SK-N-SH (cell line): ENCODE results near the gene DCUN1D1. TPM values are rescaled to one million over a fixed set of nuclear protein-coding genes. Genes with fewer than 3 reads are reported as not detected.

Source experiments
- CTCF ChIA-PET: fragments of 300-600, 350-600 bp; formaldehyde crosslinking; extraction: SDS; loops from one replicate; lab custom pipeline; 2021; lab: Yijun Ruan, JAX
- POLR2A ChIA-PET: fragments of 350-600 bp; sonication (Branson Sonifier 250); formaldehyde crosslinking; extraction: SDS; loops from one replicate; lab custom pipeline; 2020; ENCODE audit warnings: antibody characterized with exemption, inconsistent platforms; lab: Yijun Ruan, JAX
- DNase-seq: peaks from one replicate; pipeline ENCODE4 v3.0.0; 2012
- H2AFZ ChIP-seq: fragments of 200-600 bp; sonication (generic); 2 replicates; pipeline ENCODE4 v1.8.1; 2016; ENCODE audit warnings: antibody characterized with exemption, mild to moderate bottlenecking, low read depth
- H3F3A ChIP-seq: fragments of 200-600 bp; sonication (generic); replicated peaks from 2 replicates; pipeline ENCODE3; 2016; ENCODE audit warnings: antibody characterized with exemption, mild to moderate bottlenecking; ENCODE audit not compliant: insufficient read depth
- H3K27ac ChIP-seq, 2 experiments: fragments of 200-500 bp in 1 of 2; fragments of 200-600 bp in 1 of 2; sonication (Bioruptor generic) in 1 of 2; sonication (generic), shearing (Covaris generic) in 1 of 2; 2 replicates each; pipeline versions ENCODE4 v1.5.1 to v1.6.1; 2014 to 2016; ENCODE audit warnings: low read depth in 2 of 2, inconsistent platforms in 1 of 2, low read length in 1 of 2, mild to moderate bottlenecking in 1 of 2, mixed read lengths in 1 of 2
- H3K27me3 ChIP-seq: fragments of 200-600 bp; sonication (generic), shearing (Covaris generic); 2 replicates; pipeline ENCODE4 v1.6.1; 2016; ENCODE audit warnings: mixed run types; ENCODE audit not compliant: insufficient read depth
- H3K36me3 ChIP-seq, 2 experiments: fragments of 200-500 bp in 1 of 2; fragments of 200-600 bp in 1 of 2; sonication (Bioruptor generic) in 1 of 2; sonication (generic) in 1 of 2; replicated peaks in 1 of 2; 2 replicates each; pipeline versions ENCODE3 to v1.5.1; 2014 to 2016; ENCODE audit warnings: low read length in 1 of 2, mild to moderate bottlenecking in 1 of 2; ENCODE audit not compliant: insufficient read depth in 2 of 2, control insufficient read depth in 1 of 2
- H3K4me1 ChIP-seq, 2 experiments: fragments of 200-500 bp in 1 of 2; fragments of 200-600 bp in 1 of 2; sonication (Bioruptor generic) in 1 of 2; sonication (generic), shearing (Covaris generic) in 1 of 2; 2 replicates each; pipeline versions ENCODE4 v1.5.1 to v1.6.1; 2014 to 2016; ENCODE audit warnings: low read depth in 1 of 2, low read length in 1 of 2, mixed run types in 1 of 2; ENCODE audit not compliant: insufficient read depth in 2 of 2, control insufficient read depth in 1 of 2
- H3K4me2 ChIP-seq: fragments of 200-600 bp; sonication (generic), shearing (Covaris generic); 2 replicates; pipeline ENCODE4 v1.6.1; 2017; ENCODE audit warnings: mixed run types
- H3K4me3 ChIP-seq, 2 experiments: fragments of 200-500 bp in 1 of 2; fragments of 200-600 bp in 1 of 2; sonication (Bioruptor generic) in 1 of 2; sonication (generic), shearing (Covaris generic) in 1 of 2; 2 replicates each; pipeline versions ENCODE4 v1.5.1 to v1.8.1; 2014 to 2016; ENCODE audit warnings: low read depth in 2 of 2, inconsistent platforms in 1 of 2, low read length in 1 of 2, mild to moderate bottlenecking in 1 of 2, mixed read lengths in 1 of 2, moderate library complexity in 1 of 2
- H3K79me2 ChIP-seq: fragments of 200-600 bp; sonication (generic); 2 replicates; pipeline ENCODE4 v1.8.1; 2017; ENCODE audit warnings: mild to moderate bottlenecking; ENCODE audit not compliant: insufficient read depth
- H3K9ac ChIP-seq: fragments of 200-600 bp; sonication (generic); 2 replicates; pipeline ENCODE4 v1.6.1; 2017; ENCODE audit warnings: mixed run types
- H3K9me2 ChIP-seq: fragments of 200-600 bp; sonication (generic); 2 replicates; pipeline ENCODE4 v1.6.1; 2017; ENCODE audit warnings: mixed run types
- H3K9me3 ChIP-seq: fragments of 200-600 bp; sonication (generic); 2 replicates; pipeline ENCODE4 v1.6.1; 2017; ENCODE audit warnings: mixed run types, mild to moderate bottlenecking, moderate library complexity
- H4K20me1 ChIP-seq: fragments of 200-600 bp; sonication (generic); 2 replicates; pipeline ENCODE4 v1.6.1; 2017; ENCODE audit warnings: mild to moderate bottlenecking, mixed run types; ENCODE audit not compliant: insufficient read depth
- CHD2 ChIP-seq: fragments of 150-350 bp; IDR thresholded peaks from 2 replicates; pipeline ENCODE4 v1.6.1; 2018; ENCODE audit warnings: low read length; ENCODE audit not compliant: partially characterized antibody
- ELF1 ChIP-seq: IDR thresholded peaks from 2 replicates; pipeline ENCODE4 v1.4.0; 2012
- GABPA ChIP-seq: IDR thresholded peaks from 2 replicates; pipeline ENCODE4 v1.4.0; 2012; ENCODE audit warnings: low read depth, mild to moderate bottlenecking
- GATA2 ChIP-seq: sonication (generic); formaldehyde crosslinking; IDR thresholded peaks from 2 replicates; pipeline ENCODE4 v1.5.0; 2020; ENCODE audit warnings: mild to moderate bottlenecking, missing genetic modification reagents
- JUND ChIP-seq: IDR thresholded peaks from 2 replicates; pipeline ENCODE4 v1.4.0; 2012
- MEF2A ChIP-seq: IDR thresholded peaks from 2 replicates; pipeline ENCODE4 v1.4.0; 2012; ENCODE audit warnings: low read depth, borderline replicate concordance
- MXI1 ChIP-seq: IDR thresholded peaks from 2 replicates; pipeline ENCODE4 v1.6.1; 2012; ENCODE audit warnings: mild to moderate bottlenecking, low read depth, low read length, improper control_type of control experiment
- NRF1 ChIP-seq: IDR thresholded peaks from 2 replicates; pipeline ENCODE4 v1.6.1; 2012; ENCODE audit warnings: low read depth, mild to moderate bottlenecking, low read length
- RFX5 ChIP-seq: IDR thresholded peaks from 2 replicates; pipeline ENCODE4 v1.6.1; 2012; ENCODE audit warnings: mild to moderate bottlenecking, improper control_type of control experiment, low read length
- TAF1 ChIP-seq: IDR thresholded peaks from 2 replicates; pipeline ENCODE4 v1.6.1; 2012; ENCODE audit warnings: low read depth, mild to moderate bottlenecking, low read length, moderate library complexity, borderline replicate concordance
- TEAD4 ChIP-seq: IDR thresholded peaks from 2 replicates; pipeline ENCODE4 v1.4.0; 2012; ENCODE audit warnings: mild to moderate bottlenecking, borderline replicate concordance; ENCODE audit not compliant: insufficient read depth
- YY1 ChIP-seq: IDR thresholded peaks from 2 replicates; pipeline ENCODE4 v1.4.0; 2012; ENCODE audit warnings: low read depth, mild to moderate bottlenecking
- WGBS: methylation state at CpG from one replicate; pipeline ENCODE4 v1.1.6; 2017; ENCODE audit warnings: low lambda C conversion rate; 5-methylcytosine and 5-hydroxymethylcytosine counted together
- polyA plus RNA-seq, 3 experiments: library from polyadenylated mRNA; depleted of rRNA; stranded (reverse); fragments of >200 nt; gene quantifications; 2 replicates each; pipeline ENCODE4 v1.2.3, GENCODE V29; 2012
- TF ChIP-seq, protein P1 (sequence below): fragments of 150-350 bp; IDR thresholded peaks from 2 replicates; pipeline ENCODE4 v1.6.1; 2016; ENCODE audit warnings: mild to moderate bottlenecking, low read depth, low read length
- TF ChIP-seq, protein P2 (sequence below): IDR thresholded peaks from 2 replicates; pipeline ENCODE4 v1.6.1; 2012; ENCODE audit warnings: mild to moderate bottlenecking, low read depth, low read length, moderate library complexity
- TF ChIP-seq, protein P3 (sequence below): IDR thresholded peaks from 2 replicates; pipeline ENCODE4; 2012
- TF ChIP-seq, protein P4 (sequence below): fragments of 200-600 bp; sonication (generic); IDR thresholded peaks from 2 replicates; pipeline ENCODE4 v1.6.1; 2017; ENCODE audit warnings: antibody characterized with exemption, mild to moderate bottlenecking, moderate library complexity
- TF ChIP-seq, protein P5 (sequence below): IDR thresholded peaks from 2 replicates; pipeline ENCODE4 v1.4.0; 2012; ENCODE audit warnings: low read depth, borderline replicate concordance

The DCUN1D1 gene
- polyA plus RNA-seq, 1 of the 3 experiments (the other 2 are of a cell fraction), result 4.5 TPM

DNA sequence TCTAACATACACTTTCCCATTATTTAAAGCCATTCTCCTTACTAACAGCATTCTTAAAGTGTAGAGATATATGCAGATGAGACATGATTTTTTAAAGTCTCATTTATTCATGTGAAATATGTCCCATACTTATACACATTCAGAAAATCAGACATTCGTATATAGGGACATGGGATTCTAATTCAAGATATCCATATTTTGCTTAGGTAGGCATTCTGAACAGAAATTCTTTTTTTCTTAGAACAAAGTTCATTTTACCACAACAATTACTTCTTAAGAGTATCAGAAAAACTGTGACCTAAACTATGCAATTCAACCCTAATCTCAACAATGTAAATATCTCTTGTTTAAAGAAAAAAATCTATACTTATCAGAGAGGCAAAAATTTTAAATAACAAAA lies 16.2 kb downstream of the DCUN1D1 start:
- WGBS, result 97% methylated on average over 1 of the region's 1 CpG
- CTCF ChIA-PET, result no interaction called here
- POLR2A ChIA-PET, result no interaction called here
- no peak for DNase-seq
- peaks cover 6 to 16% of the 10 kb centered on the region in 2 experiments; a peak in 2 of 4 replicates for H3K4me1 ChIP-seq
- H3K9ac ChIP-seq, result no peak overlapping the region
- no peak overlapping the region for H3K4me2 ChIP-seq
- H3K36me3 ChIP-seq, result peaks cover 23 to 28% of the 10 kb centered on the region in 2 experiments
- peaks cover 62% of the 10 kb centered on the region for H3K79me2 ChIP-seq
- H3F3A ChIP-seq, result peaks cover 15% of the 10 kb centered on the region
- H2AFZ ChIP-seq, result no peak overlapping the region
- no peaks in the 10 kb centered on the region for H3K27me3 ChIP-seq
- no peaks in the 10 kb centered on the region for H3K9me3 ChIP-seq
- TF ChIP-seq TEAD4 (no peak), NRF1 (no peak), MXI1 (no peak), ELF1 (no peak), YY1 (no peak), JUND (no peak), TAF1 (no peak), GABPA (no peak), MEF2A (no peak), RFX5 (no peak), GATA2 (CRISPR knock-in tag) (no peak), CHD2 (no peak)
- TF ChIP-seq, protein P1, sequence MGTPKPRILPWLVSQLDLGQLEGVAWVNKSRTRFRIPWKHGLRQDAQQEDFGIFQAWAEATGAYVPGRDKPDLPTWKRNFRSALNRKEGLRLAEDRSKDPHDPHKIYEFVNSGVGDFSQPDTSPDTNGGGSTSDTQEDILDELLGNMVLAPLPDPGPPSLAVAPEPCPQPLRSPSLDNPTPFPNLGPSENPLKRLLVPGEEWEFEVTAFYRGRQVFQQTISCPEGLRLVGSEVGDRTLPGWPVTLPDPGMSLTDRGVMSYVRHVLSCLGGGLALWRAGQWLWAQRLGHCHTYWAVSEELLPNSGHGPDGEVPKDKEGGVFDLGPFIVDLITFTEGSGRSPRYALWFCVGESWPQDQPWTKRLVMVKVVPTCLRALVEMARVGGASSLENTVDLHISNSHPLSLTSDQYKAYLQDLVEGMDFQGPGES, result no peak
- TF ChIP-seq, protein P2, sequence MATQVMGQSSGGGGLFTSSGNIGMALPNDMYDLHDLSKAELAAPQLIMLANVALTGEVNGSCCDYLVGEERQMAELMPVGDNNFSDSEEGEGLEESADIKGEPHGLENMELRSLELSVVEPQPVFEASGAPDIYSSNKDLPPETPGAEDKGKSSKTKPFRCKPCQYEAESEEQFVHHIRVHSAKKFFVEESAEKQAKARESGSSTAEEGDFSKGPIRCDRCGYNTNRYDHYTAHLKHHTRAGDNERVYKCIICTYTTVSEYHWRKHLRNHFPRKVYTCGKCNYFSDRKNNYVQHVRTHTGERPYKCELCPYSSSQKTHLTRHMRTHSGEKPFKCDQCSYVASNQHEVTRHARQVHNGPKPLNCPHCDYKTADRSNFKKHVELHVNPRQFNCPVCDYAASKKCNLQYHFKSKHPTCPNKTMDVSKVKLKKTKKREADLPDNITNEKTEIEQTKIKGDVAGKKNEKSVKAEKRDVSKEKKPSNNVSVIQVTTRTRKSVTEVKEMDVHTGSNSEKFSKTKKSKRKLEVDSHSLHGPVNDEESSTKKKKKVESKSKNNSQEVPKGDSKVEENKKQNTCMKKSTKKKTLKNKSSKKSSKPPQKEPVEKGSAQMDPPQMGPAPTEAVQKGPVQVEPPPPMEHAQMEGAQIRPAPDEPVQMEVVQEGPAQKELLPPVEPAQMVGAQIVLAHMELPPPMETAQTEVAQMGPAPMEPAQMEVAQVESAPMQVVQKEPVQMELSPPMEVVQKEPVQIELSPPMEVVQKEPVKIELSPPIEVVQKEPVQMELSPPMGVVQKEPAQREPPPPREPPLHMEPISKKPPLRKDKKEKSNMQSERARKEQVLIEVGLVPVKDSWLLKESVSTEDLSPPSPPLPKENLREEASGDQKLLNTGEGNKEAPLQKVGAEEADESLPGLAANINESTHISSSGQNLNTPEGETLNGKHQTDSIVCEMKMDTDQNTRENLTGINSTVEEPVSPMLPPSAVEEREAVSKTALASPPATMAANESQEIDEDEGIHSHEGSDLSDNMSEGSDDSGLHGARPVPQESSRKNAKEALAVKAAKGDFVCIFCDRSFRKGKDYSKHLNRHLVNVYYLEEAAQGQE, result no peak
- TF ChIP-seq, protein P3, sequence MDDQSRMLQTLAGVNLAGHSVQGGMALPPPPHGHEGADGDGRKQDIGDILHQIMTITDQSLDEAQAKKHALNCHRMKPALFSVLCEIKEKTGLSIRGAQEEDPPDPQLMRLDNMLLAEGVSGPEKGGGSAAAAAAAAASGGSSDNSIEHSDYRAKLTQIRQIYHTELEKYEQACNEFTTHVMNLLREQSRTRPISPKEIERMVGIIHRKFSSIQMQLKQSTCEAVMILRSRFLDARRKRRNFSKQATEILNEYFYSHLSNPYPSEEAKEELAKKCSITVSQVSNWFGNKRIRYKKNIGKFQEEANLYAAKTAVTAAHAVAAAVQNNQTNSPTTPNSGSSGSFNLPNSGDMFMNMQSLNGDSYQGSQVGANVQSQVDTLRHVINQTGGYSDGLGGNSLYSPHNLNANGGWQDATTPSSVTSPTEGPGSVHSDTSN, result no peak
- TF ChIP-seq, protein P4, sequence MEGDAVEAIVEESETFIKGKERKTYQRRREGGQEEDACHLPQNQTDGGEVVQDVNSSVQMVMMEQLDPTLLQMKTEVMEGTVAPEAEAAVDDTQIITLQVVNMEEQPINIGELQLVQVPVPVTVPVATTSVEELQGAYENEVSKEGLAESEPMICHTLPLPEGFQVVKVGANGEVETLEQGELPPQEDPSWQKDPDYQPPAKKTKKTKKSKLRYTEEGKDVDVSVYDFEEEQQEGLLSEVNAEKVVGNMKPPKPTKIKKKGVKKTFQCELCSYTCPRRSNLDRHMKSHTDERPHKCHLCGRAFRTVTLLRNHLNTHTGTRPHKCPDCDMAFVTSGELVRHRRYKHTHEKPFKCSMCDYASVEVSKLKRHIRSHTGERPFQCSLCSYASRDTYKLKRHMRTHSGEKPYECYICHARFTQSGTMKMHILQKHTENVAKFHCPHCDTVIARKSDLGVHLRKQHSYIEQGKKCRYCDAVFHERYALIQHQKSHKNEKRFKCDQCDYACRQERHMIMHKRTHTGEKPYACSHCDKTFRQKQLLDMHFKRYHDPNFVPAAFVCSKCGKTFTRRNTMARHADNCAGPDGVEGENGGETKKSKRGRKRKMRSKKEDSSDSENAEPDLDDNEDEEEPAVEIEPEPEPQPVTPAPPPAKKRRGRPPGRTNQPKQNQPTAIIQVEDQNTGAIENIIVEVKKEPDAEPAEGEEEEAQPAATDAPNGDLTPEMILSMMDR, result no peak
- TF ChIP-seq, protein P5, sequence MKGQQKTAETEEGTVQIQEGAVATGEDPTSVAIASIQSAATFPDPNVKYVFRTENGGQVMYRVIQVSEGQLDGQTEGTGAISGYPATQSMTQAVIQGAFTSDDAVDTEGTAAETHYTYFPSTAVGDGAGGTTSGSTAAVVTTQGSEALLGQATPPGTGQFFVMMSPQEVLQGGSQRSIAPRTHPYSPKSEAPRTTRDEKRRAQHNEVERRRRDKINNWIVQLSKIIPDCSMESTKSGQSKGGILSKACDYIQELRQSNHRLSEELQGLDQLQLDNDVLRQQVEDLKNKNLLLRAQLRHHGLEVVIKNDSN, result no peak
- H3K4me3 ChIP-seq, result no peak overlapping the region
- no peak overlapping the region for H3K27ac ChIP-seq
- H4K20me1 ChIP-seq, result peaks cover 23% of the 10 kb centered on the region
- no peaks in the 10 kb centered on the region for H3K9me2 ChIP-seq
